Liver (tissue), 9 donors: ENCODE measurements around the gene ASTE1. TPM values are rescaled to one million over a fixed set of nuclear protein-coding genes. Genes with fewer than 3 reads are reported as not detected.
"Not testable (repeated sequence)": the region's sequence is repeated elsewhere in the genome, so short reads cannot be mapped to it uniquely, and the experiment has no call there.

Source experiments
- DNase-seq: peaks from one replicate; pipeline ENCODE4 v3.0.0-alpha.2; 2017; ENCODE audit warnings: low spot score
- H3K27ac ChIP-seq, 2 donors: one replicate each; pipeline ENCODE4 v1.7.0; 2013; ENCODE audit warnings: inconsistent platforms in 2 of 2, low read length in 2 of 2, control low read depth in 1 of 2, low read depth in 1 of 2, mild to moderate bottlenecking in 1 of 2
- H3K27me3 ChIP-seq, 4 donors: one replicate each; pipeline versions ENCODE4 v1.6.1 to v1.7.0; 2013; ENCODE audit warnings: low read length in 3 of 4, inconsistent platforms in 1 of 4, mild to moderate bottlenecking in 1 of 4, moderate library complexity in 1 of 4; ENCODE audit not compliant: control insufficient read depth in 4 of 4, insufficient read depth in 4 of 4
- H3K36me3 ChIP-seq, 4 donors: one replicate each; pipeline versions ENCODE4 v1.6.1 to v1.7.0; 2013; ENCODE audit warnings: low read length in 3 of 4, mild to moderate bottlenecking in 3 of 4, low read depth in 1 of 4, moderate library complexity in 1 of 4; ENCODE audit not compliant: control insufficient read depth in 4 of 4, insufficient read depth in 3 of 4
- H3K4me1 ChIP-seq, 4 donors: one replicate each; pipeline versions ENCODE4 v1.6.1 to v1.7.0; 2013; ENCODE audit warnings: low read length in 3 of 4, mild to moderate bottlenecking in 3 of 4, moderate library complexity in 1 of 4; ENCODE audit not compliant: control insufficient read depth in 4 of 4, insufficient read depth in 4 of 4
- H3K4me3 ChIP-seq, 3 donors: one replicate each; pipeline versions ENCODE4 v1.6.1 to v1.7.0; 2013; ENCODE audit warnings: low read length in 3 of 3, control low read depth in 1 of 3, low read depth in 1 of 3, mild to moderate bottlenecking in 1 of 3
- H3K9ac ChIP-seq, 2 donors: one replicate each; pipeline ENCODE4 v1.7.0; 2013; ENCODE audit warnings: low read length in 2 of 2, mild to moderate bottlenecking in 2 of 2, moderate library complexity in 2 of 2, control low read depth in 1 of 2, low read depth in 1 of 2
- H3K9me3 ChIP-seq, 4 donors: one replicate each; pipeline versions ENCODE4 v1.6.1 to v1.7.0; 2013; ENCODE audit warnings: low read length in 3 of 4; ENCODE audit not compliant: control insufficient read depth in 4 of 4
- ATF3 ChIP-seq: IDR thresholded peaks from 2 replicates; pipeline ENCODE4 v1.6.1; 2016; ENCODE audit warnings: antibody characterized with exemption
- CTCF ChIP-seq: fragments of 150-350 bp; IDR thresholded peaks from 2 replicates; pipeline ENCODE4 v1.5.1; 2017; ENCODE audit warnings: improper control_type of control experiment, low read depth, low read length; ENCODE audit not compliant: missing input control
- EGR1 ChIP-seq, 2 donors: IDR thresholded peaks; 2 replicates each; pipeline ENCODE4 v1.6.1; 2016 to 2018; ENCODE audit warnings: antibody characterized with exemption in 2 of 2, low read depth in 2 of 2
- FOXA1 ChIP-seq: IDR thresholded peaks from 2 replicates; pipeline ENCODE4 v1.6.1; 2016; ENCODE audit warnings: antibody characterized with exemption
- FOXA2 ChIP-seq: IDR thresholded peaks from 2 replicates; pipeline ENCODE4 v1.6.1; 2016; ENCODE audit warnings: antibody characterized with exemption
- GABPA ChIP-seq, 2 donors: IDR thresholded peaks in 1 of 2; conservative IDR thresholded peaks in 1 of 2; 2 replicates each; pipeline ENCODE4 v1.6.1; 2016; ENCODE audit warnings: antibody characterized with exemption in 2 of 2, mild to moderate bottlenecking in 1 of 2, moderate library complexity in 1 of 2
- HNF4A ChIP-seq, 2 donors: conservative IDR thresholded peaks; 2 replicates each; pipeline ENCODE4 v1.6.1; 2016; ENCODE audit warnings: antibody characterized with exemption in 2 of 2, mild to moderate bottlenecking in 2 of 2
- HNF4G ChIP-seq: IDR thresholded peaks from 2 replicates; pipeline ENCODE4 v1.6.1; 2016; ENCODE audit warnings: antibody characterized with exemption
- JUND ChIP-seq, 2 donors: IDR thresholded peaks; 2 replicates each; pipeline ENCODE4 v1.6.1; 2016; ENCODE audit warnings: antibody characterized with exemption in 2 of 2
- MAX ChIP-seq: IDR thresholded peaks from 2 replicates; pipeline ENCODE4 v1.6.1; 2016; ENCODE audit warnings: antibody characterized with exemption
- NR2F2 ChIP-seq: IDR thresholded peaks from 2 replicates; pipeline ENCODE4 v1.6.1; 2016; ENCODE audit warnings: antibody characterized with exemption
- RAD21 ChIP-seq, 2 donors: IDR thresholded peaks; 2 replicates each; pipeline ENCODE4 v1.6.1; 2016; ENCODE audit warnings: antibody characterized with exemption in 2 of 2, mild to moderate bottlenecking in 2 of 2
- RXRA ChIP-seq, 2 donors: IDR thresholded peaks; 2 replicates each; pipeline ENCODE4 v1.6.1; 2017 to 2018; ENCODE audit warnings: antibody characterized with exemption in 2 of 2, mild to moderate bottlenecking in 1 of 2
- SP1 ChIP-seq: IDR thresholded peaks from 2 replicates; pipeline ENCODE4 v1.6.1; 2018; ENCODE audit warnings: antibody characterized with exemption, mild to moderate bottlenecking
- TAF1 ChIP-seq: conservative IDR thresholded peaks from 2 replicates; pipeline ENCODE4 v1.6.1; 2016; ENCODE audit warnings: antibody characterized with exemption, mild to moderate bottlenecking
- YY1 ChIP-seq: IDR thresholded peaks from 2 replicates; pipeline ENCODE4 v1.6.1; 2016; ENCODE audit warnings: antibody characterized with exemption, mild to moderate bottlenecking
- ZBTB33 ChIP-seq: IDR thresholded peaks from 2 replicates; pipeline ENCODE4 v1.6.1; 2016; ENCODE audit warnings: antibody characterized with exemption
- WGBS: extraction: QIAGEN DNeasy Blood & Tissue Kit; methylation state at CpG from one replicate; pipeline ENCODE4 v1.1.7; 2013; 5-methylcytosine and 5-hydroxymethylcytosine counted together
- polyA plus RNA-seq, 2 donors: library from polyadenylated mRNA; stranded (reverse) in 1 of 2; unstranded in 1 of 2; fragments of 200-250 nt in 1 of 2; fragments of >200 nt in 1 of 2; fragmentation: Nextera tagmentation in 1 of 2; extraction: Ambion mirVana in 1 of 2; gene quantifications; one replicate each; pipeline versions ENCODE4 v1.2.1 to v1.2.3, GENCODE V29; 2013 to 2015
- total RNA-seq, 2 donors: library from RNA; depleted of rRNA; stranded (reverse); fragments of >200 nt; gene quantifications; one replicate each; pipeline ENCODE4 v1.2.3, GENCODE V29; 2014
- donor health status: healthy.
- donor health status: healthy.
- donor health status: healthy.
- donor health status: healthy.
- donor health status: healthy.

The ASTE1 gene
- total and polyA plus RNA-seq, 4 donors, result 2.6 to 6.0 (median 5.1) TPM

GRCh38 chr3:131047582-131047981 is 21.0 kb upstream of the ASTE1 start:
- no peaks in the 10 kb centered on the region for H3K4me1 ChIP-seq
- no peaks in the 10 kb centered on the region for H3K36me3 ChIP-seq
- no peak for TF ChIP-seq HNF4G
- no peak for TF ChIP-seq RXRA (IDR thresholded peaks at IDR 0.05)
- no peak for TF ChIP-seq CTCF
- no peak for TF ChIP-seq JUND (IDR thresholded peaks at IDR 0.05)
- no peak for TF ChIP-seq HNF4A (conservative IDR thresholded peaks at IDR 0.05)
- TF ChIP-seq FOXA2, result no peak
- no peak for TF ChIP-seq YY1
- TF ChIP-seq EGR1 (IDR thresholded peaks at IDR 0.05; ENCODE audit: low read depth in 2 of 2), result no peak
- TF ChIP-seq TAF1, result no peak
- TF ChIP-seq ATF3, result no peak
- TF ChIP-seq SP1, result no peak
- H3K27me3 ChIP-seq, result no peaks in the 10 kb centered on the region
- peaks cover 0 to 1% (median 0%) of the 10 kb centered on the region in 4 donors for H3K9me3 ChIP-seq
- no peak overlapping the region for H3K27ac ChIP-seq
- no peak for DNase-seq
- no peak overlapping the region for H3K4me3 ChIP-seq
- H3K9ac ChIP-seq, result no peak overlapping the region
- 98% methylated on average over 2 of the region's 2 CpGs for WGBS

- H3K4me1 ChIP-seq, H3K4me3 ChIP-seq, H3K36me3 ChIP-seq, DNase-seq, H3K27ac ChIP-seq, H3K9ac ChIP-seq, H3K27me3 ChIP-seq, H3K9me3 ChIP-seq: not testable (repeated sequence)
- WGBS, result 79% methylated on average over 10 of the region's 10 CpGs
Observed at GRCh38 chr3:131042271-131042985, 15.8 kb upstream of the ASTE1 start.

GRCh38 chr3:131038326-131038725 is 11.7 kb upstream of the ASTE1 start:
- H3K4me3 ChIP-seq, result no peak overlapping the region
- no peaks in the 10 kb centered on the region for H3K9me3 ChIP-seq
- no peak overlapping the region for H3K9ac ChIP-seq
- H3K4me1 ChIP-seq, result no peaks in the 10 kb centered on the region
- no peak for TF ChIP-seq FOXA1
- TF ChIP-seq TAF1, result no peak
- no peak for TF ChIP-seq EGR1 (IDR thresholded peaks at IDR 0.05; ENCODE audit: low read depth in 2 of 2)
- no peak for TF ChIP-seq HNF4G
- no peak for TF ChIP-seq ZBTB33
- TF ChIP-seq MAX, result no peak
- TF ChIP-seq GABPA (IDR thresholded peaks at IDR 0.05 in 1 of 2, conservative IDR thresholded peaks at IDR 0.05 in 1 of 2), result no peak
- no peak for TF ChIP-seq HNF4A (conservative IDR thresholded peaks at IDR 0.05)
- no peak for TF ChIP-seq NR2F2
- no peak for TF ChIP-seq YY1
- TF ChIP-seq RAD21 (IDR thresholded peaks at IDR 0.05), result no peak
- TF ChIP-seq CTCF, result no peak
- TF ChIP-seq RXRA (IDR thresholded peaks at IDR 0.05), result no peak
- TF ChIP-seq ATF3, result no peak
- TF ChIP-seq JUND (IDR thresholded peaks at IDR 0.05), result no peak
- no peak for TF ChIP-seq FOXA2
- TF ChIP-seq SP1, result no peak
- WGBS, result 71% methylated on average over 2 of the region's 2 CpGs
- no peaks in the 10 kb centered on the region for H3K27me3 ChIP-seq
- DNase-seq, result no peak
- H3K27ac ChIP-seq, result no peak overlapping the region
- no peaks in the 10 kb centered on the region for H3K36me3 ChIP-seq
